B cell (primary cell): ENCODE results near the gene GDF2. TPM values are rescaled to one million over a fixed set of nuclear protein-coding genes. Genes with fewer than 3 reads are reported as not detected.

Experiments
- ATAC-seq: fragments of 200-7000 bp; cut with Tn5 transposase; one replicate; pipeline ENCODE4 v1.10.0; 2021; ENCODE audit warnings: low read depth, mild to moderate bottlenecking, moderate number of reproducible peaks, moderate library complexity
- CTCF ChIA-PET: fragments of 350-600 bp; sonication (Branson Sonifier 250); formaldehyde crosslinking; loops from one replicate; lab custom pipeline; 2021; ENCODE audit warnings: antibody characterized with exemption, inconsistent platforms; lab: Charles Lee
- POLR2A ChIA-PET: fragments of 350-600 bp; sonication (Branson Sonifier 250); formaldehyde crosslinking; loops from one replicate; lab custom pipeline; 2021; ENCODE audit warnings: antibody characterized with exemption; lab: Charles Lee
- DNase-seq: peaks from one replicate; pipeline ENCODE4 v3.0.0; 2013
- H2AFZ ChIP-seq: 2 replicates; pipeline ENCODE4 v1.6.1; 2012; ENCODE audit warnings: mild to moderate bottlenecking, low read depth, low read length; ENCODE audit not compliant: insufficient read depth, poor library complexity, severe bottlenecking
- H3K27ac ChIP-seq, 2 donors: 1 replicate in 1 of 2; 2 replicates in 1 of 2; pipeline ENCODE4 v1.5.1; 2012 to 2013; ENCODE audit warnings: low read length in 2 of 2, mild to moderate bottlenecking in 2 of 2, moderate library complexity in 1 of 2
- H3K27me3 ChIP-seq, 4 experiments: fragments of 200-600 bp in 1 of 4; sonication (generic) in 1 of 4; replicated peaks in 1 of 4; 1 replicate in 2 of 4; 2 replicates in 2 of 4; pipeline versions ENCODE4 v1.6.1 to v1.7.0; 2013 to 2016; ENCODE audit warnings: low read length in 3 of 4, mild to moderate bottlenecking in 2 of 4, mixed read lengths in 1 of 4, moderate library complexity in 1 of 4; ENCODE audit not compliant: insufficient read depth in 4 of 4, control insufficient read depth in 3 of 4; ENCODE audit errors: control extremely low read depth in 1 of 4
- H3K36me3 ChIP-seq, 2 experiments: replicated peaks in 1 of 2; 1 replicate in 1 of 2; 2 replicates in 1 of 2; pipeline versions ENCODE4 v1.6.1 to v1.7.1; 2013; ENCODE audit warnings: low read length in 1 of 2; ENCODE audit not compliant: insufficient read depth in 2 of 2, control insufficient read depth in 1 of 2; ENCODE audit errors: control extremely low read depth in 1 of 2, extremely low read depth in 1 of 2
- H3K4me1 ChIP-seq, 2 donors: fragments of 200-600 bp in 1 of 2; sonication (generic) in 1 of 2; 1 replicate in 1 of 2; 2 replicates in 1 of 2; pipeline versions ENCODE4 v1.5.1 to v1.6.1; 2013 to 2017; ENCODE audit warnings: low read length in 2 of 2; ENCODE audit not compliant: control insufficient read depth in 2 of 2, insufficient read depth in 2 of 2
- H3K4me2 ChIP-seq: replicated peaks from 2 replicates; pipeline ENCODE3; 2012; ENCODE audit warnings: mild to moderate bottlenecking, low read depth, low read length; ENCODE audit not compliant: poor library complexity, severe bottlenecking
- H3K4me3 ChIP-seq, 5 experiments: fragments of 200-600 bp in 1 of 5; sonication (generic) in 1 of 5; 1 replicate in 3 of 5; 2 replicates in 2 of 5; pipeline versions ENCODE4 v1.5.1 to v1.7.0; 2011 to 2016; ENCODE audit warnings: low read length in 4 of 5, mild to moderate bottlenecking in 4 of 5, low read depth in 2 of 5, control low read depth in 1 of 5, moderate library complexity in 1 of 5; ENCODE audit not compliant: insufficient read depth in 1 of 5; ENCODE audit errors: control extremely low read depth in 1 of 5, extremely low read depth in 1 of 5
- H3K79me2 ChIP-seq: fragments of 200-600 bp; sonication (generic); one replicate; pipeline ENCODE4 v1.6.0; 2016; ENCODE audit warnings: low read length; ENCODE audit not compliant: control insufficient read depth, insufficient read depth
- H3K9ac ChIP-seq: fragments of 200-600 bp; sonication (generic); 2 replicates; pipeline ENCODE4 v1.6.1; 2017; ENCODE audit warnings: mild to moderate bottlenecking, low read length, moderate library complexity
- H3K9me3 ChIP-seq, 3 donors: one replicate each; pipeline versions ENCODE4 v1.6.1 to v1.7.1; 2013; ENCODE audit warnings: low read length in 2 of 3; ENCODE audit not compliant: control insufficient read depth in 2 of 3, insufficient read depth in 1 of 3; ENCODE audit errors: control extremely low read depth in 1 of 3
- H4K20me1 ChIP-seq: 2 replicates; pipeline ENCODE4 v1.6.0; 2012; ENCODE audit warnings: mild to moderate bottlenecking, low read length; ENCODE audit not compliant: insufficient read depth, control insufficient read depth, poor library complexity, severe bottlenecking
- H3K27ac Mint-ChIP-seq: one replicate; pipeline ENCODE4 v1.8.0; 2021; ENCODE audit warnings: mixed read lengths
- H3K27me3 Mint-ChIP-seq: one replicate; pipeline ENCODE4 v1.8.0; 2021; ENCODE audit warnings: mixed read lengths
- H3K4me1 Mint-ChIP-seq: one replicate; pipeline ENCODE4 v1.8.0; 2021; ENCODE audit warnings: mixed read lengths
- H3K4me3 Mint-ChIP-seq: one replicate; pipeline ENCODE4 v1.8.0; 2021; ENCODE audit warnings: mixed read lengths
- H3K9me3 Mint-ChIP-seq: one replicate; pipeline ENCODE4 v1.8.0; 2022; ENCODE audit warnings: mixed read lengths; ENCODE audit not compliant: insufficient read depth
- EZH2 ChIP-seq: IDR thresholded peaks from 2 replicates; pipeline ENCODE4 v1.6.1; 2012; ENCODE audit warnings: borderline replicate concordance, low read depth, mild to moderate bottlenecking, moderate library complexity, low read length; ENCODE audit not compliant: insufficient read depth, poor library complexity, severe bottlenecking
- WGBS: methylation state at CpG from one replicate; pipeline ENCODE4 v1.1.5; 2013; ENCODE audit warnings: missing lambda C conversion rate; ENCODE audit not compliant: insufficient coverage; 5-methylcytosine and 5-hydroxymethylcytosine counted together
- intact Hi-C: fragments of 100-400 bp; cut with micrococcal nuclease; formaldehyde crosslinking; loops from one replicate; pipeline ENCODE4 v1.10.0; 2022
- polyA plus RNA-seq: library from polyadenylated mRNA; depleted of rRNA; stranded (reverse); fragments of >200 nt; gene quantifications from 2 replicates; pipeline ENCODE4 v1.2.3, GENCODE V29; 2012
- total RNA-seq, 2 donors: library from RNA; stranded (reverse); fragments of 120-200 nt in 1 of 2; gene quantifications; 1 replicate in 1 of 2; 2 replicates in 1 of 2; pipeline versions ENCODE4 v1.2.3 to v1.2.4, GENCODE V29; 2013 to 2022
- TF ChIP-seq, protein P1 (sequence below): fragments of 200-600 bp; IDR thresholded peaks from one replicate; pipeline ENCODE4 v1.8.0; 2022; ENCODE audit warnings: antibody characterized with exemption, mild to moderate bottlenecking

The GDF2 gene
- total and polyA plus RNA-seq, 2 donors (not counting 1 experiment from before 2014, with no cell fraction given): not detected

DNA sequence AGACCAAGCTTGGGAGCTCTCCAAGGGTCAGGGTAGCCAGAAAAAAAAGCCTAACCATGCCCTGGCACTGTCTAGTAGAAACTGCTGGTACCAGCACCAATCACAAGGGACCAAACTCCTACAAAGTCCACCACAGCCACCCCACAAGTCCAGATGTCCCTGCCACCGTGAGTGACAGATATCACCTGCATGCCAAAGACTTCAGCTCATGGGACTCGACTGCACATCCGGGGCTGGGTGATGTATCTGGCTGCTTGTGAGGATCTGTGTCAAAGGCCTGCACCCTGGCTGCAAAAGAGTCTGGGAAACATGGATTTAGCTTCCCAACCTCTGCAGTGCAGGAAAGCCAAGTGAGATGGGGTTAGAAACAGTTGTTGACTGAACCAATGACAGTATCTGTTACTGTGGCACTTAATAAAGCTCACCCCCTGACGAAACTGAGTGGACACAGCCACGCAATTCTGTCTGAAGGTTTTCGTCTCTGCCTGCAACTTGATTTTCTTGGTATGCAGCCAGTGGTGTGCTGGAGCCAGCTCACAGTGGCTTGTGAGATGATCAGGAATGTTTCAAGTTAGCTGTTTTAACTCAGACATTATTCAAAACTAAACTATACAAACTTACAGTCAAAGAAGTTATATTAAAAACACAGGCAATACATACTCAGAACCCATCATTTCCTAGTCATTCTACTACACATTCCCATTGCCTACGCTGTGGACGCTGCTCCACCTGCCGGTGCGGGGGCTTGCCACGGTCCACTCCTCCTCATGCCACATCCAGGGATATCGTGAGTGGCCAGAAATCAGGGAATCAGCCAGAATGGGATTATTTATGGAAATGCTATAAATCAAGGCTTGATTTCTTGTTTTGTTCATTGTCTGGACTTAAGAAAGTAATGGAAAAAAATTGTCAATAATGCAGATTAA lies 52.6 kb downstream of the GDF2 start:
- TF ChIP-seq EZH2: no peak
- TF ChIP-seq, protein P1, sequence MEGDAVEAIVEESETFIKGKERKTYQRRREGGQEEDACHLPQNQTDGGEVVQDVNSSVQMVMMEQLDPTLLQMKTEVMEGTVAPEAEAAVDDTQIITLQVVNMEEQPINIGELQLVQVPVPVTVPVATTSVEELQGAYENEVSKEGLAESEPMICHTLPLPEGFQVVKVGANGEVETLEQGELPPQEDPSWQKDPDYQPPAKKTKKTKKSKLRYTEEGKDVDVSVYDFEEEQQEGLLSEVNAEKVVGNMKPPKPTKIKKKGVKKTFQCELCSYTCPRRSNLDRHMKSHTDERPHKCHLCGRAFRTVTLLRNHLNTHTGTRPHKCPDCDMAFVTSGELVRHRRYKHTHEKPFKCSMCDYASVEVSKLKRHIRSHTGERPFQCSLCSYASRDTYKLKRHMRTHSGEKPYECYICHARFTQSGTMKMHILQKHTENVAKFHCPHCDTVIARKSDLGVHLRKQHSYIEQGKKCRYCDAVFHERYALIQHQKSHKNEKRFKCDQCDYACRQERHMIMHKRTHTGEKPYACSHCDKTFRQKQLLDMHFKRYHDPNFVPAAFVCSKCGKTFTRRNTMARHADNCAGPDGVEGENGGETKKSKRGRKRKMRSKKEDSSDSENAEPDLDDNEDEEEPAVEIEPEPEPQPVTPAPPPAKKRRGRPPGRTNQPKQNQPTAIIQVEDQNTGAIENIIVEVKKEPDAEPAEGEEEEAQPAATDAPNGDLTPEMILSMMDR: no peak
- H3K36me3 ChIP-seq: no peaks in the 10 kb centered on the region
- H3K27ac ChIP-seq: no peak overlapping the region
- whole genome bisulfite sequencing: 91% methylated on average over 9 of the region's 12 CpGs
- Mint-ChIP-seq H3K4me1 (no peaks in the 10 kb centered on the region), H3K9me3 (no peaks in the 10 kb centered on the region), H3K27me3 (peaks cover 37% of the 10 kb centered on the region), H3K27ac (no peak overlapping the region), H3K4me3 (no peak overlapping the region)
- DNase-seq (no peak), ATAC-seq (no peak)
- H3K4me2 ChIP-seq: no peak overlapping the region
- CTCF ChIA-PET: no interaction called here
- H3K79me2 ChIP-seq: no peaks in the 10 kb centered on the region
- H4K20me1 ChIP-seq: no peaks in the 10 kb centered on the region
- H2AFZ ChIP-seq: no peak overlapping the region
- POLR2A ChIA-PET: no interaction called here
- no peak overlapping the region for H3K9ac ChIP-seq
- H3K27me3 ChIP-seq: peaks cover 0 to 10% (median 1%) of the 10 kb centered on the region in 4 experiments
- no peaks in the 10 kb centered on the region for H3K4me1 ChIP-seq
- H3K4me3 ChIP-seq: no peak overlapping the region
- no peaks in the 10 kb centered on the region for H3K9me3 ChIP-seq
- intact Hi-C loops: no loop called here
